Activated T-helper 1 cell treated with anti-CD3 and anti-CD28 coated beads, Interleukin-12 subunit alpha, Interleukin-12 subunit beta, Interleukin-2, Interleukin-4 antibody, amounts not matched to agents 30 ng/mL and 10 ng/mL and 1 ng/mL, durations not matched to agents 14 hours and 24 hours and 36 hours (primary cell): ENCODE results near the gene MRPL14. TPM values are rescaled to one million over a fixed set of nuclear protein-coding genes. Genes with fewer than 3 reads are reported as not detected.

Experiments used
- DNase-seq: peaks from one replicate; pipeline ENCODE4 v3.0.0; 2021; ENCODE audit warnings: low spot score
- H3K27ac Mint-ChIP-seq: one replicate; pipeline ENCODE4 v1.8.0; 2021; ENCODE audit warnings: mild to moderate bottlenecking, mixed read lengths
- H3K27me3 Mint-ChIP-seq: one replicate; pipeline ENCODE4 v1.8.0; 2022; ENCODE audit warnings: mild to moderate bottlenecking, moderate library complexity, mixed read lengths; ENCODE audit not compliant: insufficient read depth
- H3K36me3 Mint-ChIP-seq: one replicate; pipeline ENCODE4 v1.8.0; 2021; ENCODE audit warnings: low read depth, mixed read lengths
- H3K4me1 Mint-ChIP-seq: one replicate; pipeline ENCODE4 v1.8.0; 2021; ENCODE audit warnings: low read depth, mixed read lengths
- H3K4me3 Mint-ChIP-seq: one replicate; pipeline ENCODE4 v1.8.0; 2021; ENCODE audit warnings: mild to moderate bottlenecking, moderate library complexity, mixed read lengths
- H3K9me3 Mint-ChIP-seq: one replicate; pipeline ENCODE4 v1.8.0; 2021; ENCODE audit warnings: mixed read lengths
- intact Hi-C: fragments of 100-400 bp; cut with micrococcal nuclease; formaldehyde crosslinking; loops from one replicate; pipeline ENCODE4 v1.15.1; 2024
- total RNA-seq: library from RNA; stranded (reverse); gene quantifications from 2 replicates; pipeline ENCODE4 v1.2.3, GENCODE V29; 2022

MRPL14 gene
- total RNA-seq, 1 donor from 2014 or later, result 62.6 TPM

- Mint-ChIP-seq H3K27ac (no peak overlapping the region), H3K9me3 (no peaks in the 10 kb centered on the region), H3K4me3 (no peak overlapping the region), H3K4me1 (no peaks in the 10 kb centered on the region), H3K27me3 (no peaks in the 10 kb centered on the region), H3K36me3 (no peaks in the 10 kb centered on the region)
- intact Hi-C loops, result no loop called here
- no peak for DNase-seq
Observed at GRCh38 chr6:44086931-44087574, 40.2 kb downstream of the MRPL14 start.

GRCh38 chr6:44085219-44085618 lies 42.0 kb downstream of the MRPL14 start:
- intact Hi-C loops, result no loop called here
- Mint-ChIP-seq H3K9me3 (no peaks in the 10 kb centered on the region), H3K4me3 (no peak overlapping the region), H3K27ac (no peak overlapping the region), H3K36me3 (no peaks in the 10 kb centered on the region), H3K4me1 (peaks cover 5% of the 10 kb centered on the region), H3K27me3 (no peaks in the 10 kb centered on the region)
- DNase-seq, result no peak

- no peaks in the 10 kb centered on the region for H3K9me3 Mint-ChIP-seq
- no peak overlapping the region for H3K4me3 Mint-ChIP-seq
- DNase-seq, result no peak
- peaks cover 6% of the 10 kb centered on the region for H3K4me1 Mint-ChIP-seq
- H3K27ac Mint-ChIP-seq, result no peak overlapping the region
- intact Hi-C loops, result no loop called here
- no peaks in the 10 kb centered on the region for H3K27me3 Mint-ChIP-seq
- H3K36me3 Mint-ChIP-seq, result no peaks in the 10 kb centered on the region
Observed at GRCh38 chr6:44084231-44085014, 42.8 kb downstream of the MRPL14 start.

- intact Hi-C loops, result no loop called here
- H3K9me3 Mint-ChIP-seq, result no peaks in the 10 kb centered on the region
- H3K27ac Mint-ChIP-seq, result no peak overlapping the region
- peaks cover 12% of the 10 kb centered on the region for H3K4me1 Mint-ChIP-seq
- no peaks in the 10 kb centered on the region for H3K36me3 Mint-ChIP-seq
- DNase-seq, result no peak
- peaks cover 5% of the 10 kb centered on the region for H3K27me3 Mint-ChIP-seq
- H3K4me3 Mint-ChIP-seq, result no peak overlapping the region
Observed at GRCh38 chr6:44082872-44083321, 44.4 kb downstream of the MRPL14 start.

- no peak for DNase-seq
- H3K4me3 Mint-ChIP-seq, result no peak overlapping the region
- H3K27me3 Mint-ChIP-seq, result peaks cover 7% of the 10 kb centered on the region
- no peaks in the 10 kb centered on the region for H3K9me3 Mint-ChIP-seq
- intact Hi-C loops, result no loop called here
- no peak overlapping the region for H3K27ac Mint-ChIP-seq
- no peaks in the 10 kb centered on the region for H3K36me3 Mint-ChIP-seq
- H3K4me1 Mint-ChIP-seq, result peaks cover 12% of the 10 kb centered on the region
Observed at GRCh38 chr6:44081753-44082152, 45.5 kb downstream of the MRPL14 start.

- H3K27ac Mint-ChIP-seq, result peak overlapping the region; percentile 55
- no peaks in the 10 kb centered on the region for H3K36me3 Mint-ChIP-seq
- H3K9me3 Mint-ChIP-seq, result no peaks in the 10 kb centered on the region
- H3K4me3 Mint-ChIP-seq, result no peak overlapping the region
- intact Hi-C loops, result no loop called here
- DNase-seq, result peak; percentile 22
- peaks cover 12% of the 10 kb centered on the region for H3K4me1 Mint-ChIP-seq
- peaks cover 7% of the 10 kb centered on the region for H3K27me3 Mint-ChIP-seq
Observed at GRCh38 chr6:44080561-44081521, 46.4 kb downstream of the MRPL14 start.

GRCh38 chr6:44079672-44080071 lies 47.6 kb downstream of the MRPL14 start:
- intact Hi-C loops, result loop anchor here (1.0 to 10.0 kb wide), 7 partner anchors 305 to 625 kb away; partner anchors contain the start of genes DLK2, POLH and XPO5
- DNase-seq, result no peak
- Mint-ChIP-seq H3K36me3 (no peaks in the 10 kb centered on the region), H3K27me3 (peaks cover 7% of the 10 kb centered on the region), H3K4me1 (peaks cover 14% of the 10 kb centered on the region), H3K27ac (no peak overlapping the region), H3K9me3 (no peaks in the 10 kb centered on the region), H3K4me3 (no peak overlapping the region)

- peak; percentile 65 for DNase-seq
- H3K4me1 Mint-ChIP-seq, result peaks cover 20% of the 10 kb centered on the region
- peaks cover 8% of the 10 kb centered on the region for H3K27me3 Mint-ChIP-seq
- no peak overlapping the region for H3K4me3 Mint-ChIP-seq
- intact Hi-C loops, result loop anchor here (1.0 to 10.0 kb wide), 7 partner anchors 305 to 624 kb away; partner anchors contain the start of genes DLK2, POLH and XPO5
- no peak overlapping the region for H3K27ac Mint-ChIP-seq
- H3K9me3 Mint-ChIP-seq, result no peaks in the 10 kb centered on the region
- H3K36me3 Mint-ChIP-seq, result no peaks in the 10 kb centered on the region
Observed at GRCh38 chr6:44078827-44079671, 48.2 kb downstream of the MRPL14 start.

- DNase-seq, result no peak
- Mint-ChIP-seq H3K27ac (no peak overlapping the region), H3K4me1 (peaks cover 26% of the 10 kb centered on the region), H3K36me3 (no peaks in the 10 kb centered on the region), H3K4me3 (no peak overlapping the region), H3K9me3 (no peaks in the 10 kb centered on the region), H3K27me3 (peaks cover 11% of the 10 kb centered on the region)
- intact Hi-C loops, result loop anchor here (10.0 kb wide), 2 partner anchors 504 to 624 kb away; partner anchors contain the start of genes DLK2, POLH and XPO5
Observed at GRCh38 chr6:44078219-44078826, 48.9 kb downstream of the MRPL14 start.

GRCh38 chr6:44077214-44077946 lies 49.9 kb downstream of the MRPL14 start:
- Mint-ChIP-seq H3K36me3 (no peaks in the 10 kb centered on the region), H3K4me1 (peaks cover 34% of the 10 kb centered on the region), H3K27ac (no peak overlapping the region), H3K27me3 (peaks cover 11% of the 10 kb centered on the region), H3K9me3 (no peaks in the 10 kb centered on the region), H3K4me3 (no peak overlapping the region)
- intact Hi-C loops, result loop anchor here (10.0 kb wide), 2 partner anchors 503 to 623 kb away; partner anchors contain the start of genes DLK2, POLH and XPO5
- no peak for DNase-seq
